Neural cell (in vitro differentiated cells): ENCODE results near the gene EEF1AKMT3. TPM values are rescaled to one million over a fixed set of nuclear protein-coding genes. Genes with fewer than 3 reads are reported as not detected.

ENCODE experiments used
- H2AFZ ChIP-seq: fragments of 200-600, 300-800 bp; sonication (generic), shearing (Covaris generic); 2 replicates; pipeline ENCODE4 v1.6.0; 2014; ENCODE audit warnings: low read depth, mild to moderate bottlenecking, antibody characterized with exemption, low read length, moderate library complexity
- H3F3A ChIP-seq: fragments of 200-600 bp; shearing (Covaris generic); 2 replicates; pipeline ENCODE4 v1.6.1; 2016; ENCODE audit warnings: mild to moderate bottlenecking, moderate library complexity, mixed read lengths, antibody characterized with exemption, low read length; ENCODE audit not compliant: insufficient read depth, poor library complexity, severe bottlenecking
- H3K27ac ChIP-seq: fragments of 200-600, 300-800 bp; sonication (generic), shearing (Covaris generic); 2 replicates; pipeline ENCODE4 v1.5.1; 2014; ENCODE audit warnings: mild to moderate bottlenecking, low read length, moderate library complexity
- H3K27me3 ChIP-seq: fragments of 300-800, 200-600 bp; sonication (generic), shearing (Covaris generic); 2 replicates; pipeline ENCODE4 v1.6.0; 2014; ENCODE audit warnings: mild to moderate bottlenecking, low read depth, low read length, moderate library complexity; ENCODE audit not compliant: insufficient read depth
- H3K36me3 ChIP-seq: fragments of 300-800, 200-600 bp; sonication (generic), shearing (Covaris generic); 2 replicates; pipeline ENCODE4 v1.5.1; 2014; ENCODE audit warnings: mild to moderate bottlenecking, antibody characterized with exemption, low read length, moderate library complexity; ENCODE audit not compliant: insufficient read depth
- H3K4me2 ChIP-seq: fragments of 300-800, 200-600 bp; sonication (generic), shearing (Covaris generic); 2 replicates; pipeline ENCODE4 v1.6.0; 2014; ENCODE audit warnings: mild to moderate bottlenecking, low read length
- H3K4me3 ChIP-seq: fragments of 300-800, 200-600 bp; sonication (generic), shearing (Covaris generic); 2 replicates; pipeline ENCODE4 v1.5.1; 2014; ENCODE audit warnings: mild to moderate bottlenecking, low read length, moderate library complexity
- H3K79me2 ChIP-seq: fragments of 200-600 bp; shearing (Covaris generic); replicated peaks from 2 replicates; pipeline ENCODE4 v1.6.0; 2014; ENCODE audit warnings: mild to moderate bottlenecking, low read length, moderate library complexity; ENCODE audit not compliant: insufficient read depth
- H3K9ac ChIP-seq: fragments of 300-800, 200-600 bp; sonication (generic), shearing (Covaris generic); 2 replicates; pipeline ENCODE4 v1.6.1; 2016; ENCODE audit warnings: mild to moderate bottlenecking, low read length, mixed read lengths
- H3K9me2 ChIP-seq: fragments of 200-600 bp; shearing (Covaris generic); 2 replicates; pipeline ENCODE4 v1.6.1; 2016; ENCODE audit warnings: mild to moderate bottlenecking, low read length, mixed read lengths; ENCODE audit not compliant: insufficient read depth
- H3K9me3 ChIP-seq: fragments of 200-600, 300-800 bp; sonication (generic), shearing (Covaris generic); 2 replicates; pipeline ENCODE4 v1.6.1; 2016; ENCODE audit warnings: mild to moderate bottlenecking, mixed run types, low read length, moderate library complexity, mixed read lengths
- H4K20me1 ChIP-seq: fragments of 200-600 bp; shearing (Covaris generic); 2 replicates; pipeline ENCODE4 v1.6.1; 2016; ENCODE audit warnings: mild to moderate bottlenecking, mixed run types; ENCODE audit not compliant: insufficient read depth
- EP300 ChIP-seq: fragments of 450-650 bp; conservative IDR thresholded peaks from 2 replicates; pipeline ENCODE4 v1.6.1; 2014; ENCODE audit warnings: antibody characterized with exemption, mild to moderate bottlenecking, moderate library complexity; ENCODE audit not compliant: poor library complexity, severe bottlenecking
- EZH2 ChIP-seq: fragments of 200-600, 300-800 bp; shearing (Covaris generic), sonication (generic); IDR thresholded peaks from 2 replicates; pipeline ENCODE4 v1.6.1; 2014; ENCODE audit warnings: antibody characterized with exemption, low read length, borderline replicate concordance, mild to moderate bottlenecking; ENCODE audit not compliant: insufficient read depth, poor library complexity, severe bottlenecking
- MXI1 ChIP-seq: fragments of 450-650 bp; conservative IDR thresholded peaks from 2 replicates; pipeline ENCODE4 v1.6.1; 2014; ENCODE audit warnings: antibody characterized with exemption, mild to moderate bottlenecking; ENCODE audit not compliant: poor library complexity, severe bottlenecking
- POLR2AphosphoS5 ChIP-seq: IDR thresholded peaks from 2 replicates; pipeline ENCODE4 v1.6.1; 2012
- RAD21 ChIP-seq: fragments of 450-650 bp; conservative IDR thresholded peaks from 2 replicates; pipeline ENCODE4 v1.6.1; 2014; ENCODE audit warnings: antibody characterized with exemption, mild to moderate bottlenecking, moderate library complexity
- SMC3 ChIP-seq: fragments of 450-650 bp; conservative IDR thresholded peaks from 2 replicates; pipeline ENCODE4 v1.6.1; 2014; ENCODE audit warnings: antibody characterized with exemption, mild to moderate bottlenecking, moderate library complexity; ENCODE audit not compliant: poor library complexity
- TAF1 ChIP-seq: IDR thresholded peaks from 2 replicates; pipeline ENCODE4 v1.6.1; 2012; ENCODE audit warnings: low read depth
- polyA plus RNA-seq: library from polyadenylated mRNA; depleted of rRNA; stranded (reverse); fragments of >200 nt; gene quantifications from 2 replicates; pipeline ENCODE4 v1.2.3, GENCODE V29; 2014
- TF ChIP-seq, protein P1 (sequence below): IDR thresholded peaks from 2 replicates; pipeline ENCODE4 v1.6.1; 2012; ENCODE audit warnings: borderline replicate concordance
- TF ChIP-seq, protein P2 (sequence below): fragments of 450-650 bp; IDR thresholded peaks from 2 replicates; pipeline ENCODE4 v1.5.1; 2014; ENCODE audit warnings: antibody characterized with exemption, mild to moderate bottlenecking, moderate library complexity; ENCODE audit not compliant: poor library complexity, severe bottlenecking

EEF1AKMT3 gene
- polyA plus RNA-seq, 1 donor from 2014 or later: 1.6 TPM

DNA sequence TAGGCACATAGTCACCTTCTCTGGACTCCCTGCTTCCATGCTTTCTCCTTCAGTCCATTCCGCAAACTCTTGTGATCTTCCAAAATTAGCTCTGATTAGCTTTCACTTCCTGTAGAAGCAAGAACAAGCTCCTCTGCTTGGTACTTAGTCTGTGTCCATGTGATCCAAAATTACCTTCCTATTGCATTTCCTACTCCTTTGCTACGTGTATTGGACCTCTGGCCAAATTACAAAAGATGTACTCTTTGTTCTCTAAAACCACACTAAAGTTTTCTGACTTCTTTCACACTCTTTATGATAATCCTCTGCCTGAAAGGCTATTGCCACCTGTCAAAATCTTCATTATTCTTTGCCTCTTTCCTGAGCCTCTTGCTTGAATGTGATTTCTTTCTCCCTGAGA is 9.4 kb downstream of the EEF1AKMT3 start:
- Histone ChIP-seq H3K9ac (no peak overlapping the region), H3K27me3 (no peaks in the 10 kb centered on the region), H3K27ac (no peak overlapping the region), H4K20me1 (no peaks in the 10 kb centered on the region), H2AFZ (no peak overlapping the region), H3K36me3 (no peaks in the 10 kb centered on the region), H3F3A (no peaks in the 10 kb centered on the region), H3K4me3 (no peak overlapping the region), H3K79me2 (peaks cover 10% of the 10 kb centered on the region), H3K9me2 (no peaks in the 10 kb centered on the region), H3K4me2 (no peak overlapping the region), H3K9me3 (no peaks in the 10 kb centered on the region)
- TF ChIP-seq TAF1 (no peak), SMC3 (no peak), EZH2 (no peak), POLR2AphosphoS5 (no peak), RAD21 (no peak)
- TF ChIP-seq, protein P1, sequence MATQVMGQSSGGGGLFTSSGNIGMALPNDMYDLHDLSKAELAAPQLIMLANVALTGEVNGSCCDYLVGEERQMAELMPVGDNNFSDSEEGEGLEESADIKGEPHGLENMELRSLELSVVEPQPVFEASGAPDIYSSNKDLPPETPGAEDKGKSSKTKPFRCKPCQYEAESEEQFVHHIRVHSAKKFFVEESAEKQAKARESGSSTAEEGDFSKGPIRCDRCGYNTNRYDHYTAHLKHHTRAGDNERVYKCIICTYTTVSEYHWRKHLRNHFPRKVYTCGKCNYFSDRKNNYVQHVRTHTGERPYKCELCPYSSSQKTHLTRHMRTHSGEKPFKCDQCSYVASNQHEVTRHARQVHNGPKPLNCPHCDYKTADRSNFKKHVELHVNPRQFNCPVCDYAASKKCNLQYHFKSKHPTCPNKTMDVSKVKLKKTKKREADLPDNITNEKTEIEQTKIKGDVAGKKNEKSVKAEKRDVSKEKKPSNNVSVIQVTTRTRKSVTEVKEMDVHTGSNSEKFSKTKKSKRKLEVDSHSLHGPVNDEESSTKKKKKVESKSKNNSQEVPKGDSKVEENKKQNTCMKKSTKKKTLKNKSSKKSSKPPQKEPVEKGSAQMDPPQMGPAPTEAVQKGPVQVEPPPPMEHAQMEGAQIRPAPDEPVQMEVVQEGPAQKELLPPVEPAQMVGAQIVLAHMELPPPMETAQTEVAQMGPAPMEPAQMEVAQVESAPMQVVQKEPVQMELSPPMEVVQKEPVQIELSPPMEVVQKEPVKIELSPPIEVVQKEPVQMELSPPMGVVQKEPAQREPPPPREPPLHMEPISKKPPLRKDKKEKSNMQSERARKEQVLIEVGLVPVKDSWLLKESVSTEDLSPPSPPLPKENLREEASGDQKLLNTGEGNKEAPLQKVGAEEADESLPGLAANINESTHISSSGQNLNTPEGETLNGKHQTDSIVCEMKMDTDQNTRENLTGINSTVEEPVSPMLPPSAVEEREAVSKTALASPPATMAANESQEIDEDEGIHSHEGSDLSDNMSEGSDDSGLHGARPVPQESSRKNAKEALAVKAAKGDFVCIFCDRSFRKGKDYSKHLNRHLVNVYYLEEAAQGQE: no peak

DNA sequence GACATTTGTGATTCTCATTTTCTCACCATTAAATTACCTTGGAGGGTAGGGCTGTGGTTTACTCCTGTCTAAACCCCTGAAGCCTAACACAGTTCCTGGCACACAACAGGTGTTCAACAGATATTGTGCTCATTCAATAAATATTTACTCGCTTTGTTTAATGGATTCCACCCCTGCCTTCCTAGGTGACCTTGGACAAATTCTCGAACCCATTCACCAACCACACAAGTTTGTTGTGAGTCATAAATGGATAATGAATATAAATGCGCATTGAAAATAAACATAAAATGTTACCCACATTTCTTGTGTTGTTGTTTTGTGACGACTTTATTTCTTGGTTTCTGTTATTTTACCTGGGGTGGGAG is 9.8 kb downstream of the EEF1AKMT3 start:
- TF ChIP-seq SMC3 (no peak), EZH2 (no peak), RAD21 (no peak), MXI1 (no peak), EP300 (no peak), TAF1 (no peak), POLR2AphosphoS5 (no peak)
- TF ChIP-seq, protein P1: no peak
- TF ChIP-seq, protein P2, sequence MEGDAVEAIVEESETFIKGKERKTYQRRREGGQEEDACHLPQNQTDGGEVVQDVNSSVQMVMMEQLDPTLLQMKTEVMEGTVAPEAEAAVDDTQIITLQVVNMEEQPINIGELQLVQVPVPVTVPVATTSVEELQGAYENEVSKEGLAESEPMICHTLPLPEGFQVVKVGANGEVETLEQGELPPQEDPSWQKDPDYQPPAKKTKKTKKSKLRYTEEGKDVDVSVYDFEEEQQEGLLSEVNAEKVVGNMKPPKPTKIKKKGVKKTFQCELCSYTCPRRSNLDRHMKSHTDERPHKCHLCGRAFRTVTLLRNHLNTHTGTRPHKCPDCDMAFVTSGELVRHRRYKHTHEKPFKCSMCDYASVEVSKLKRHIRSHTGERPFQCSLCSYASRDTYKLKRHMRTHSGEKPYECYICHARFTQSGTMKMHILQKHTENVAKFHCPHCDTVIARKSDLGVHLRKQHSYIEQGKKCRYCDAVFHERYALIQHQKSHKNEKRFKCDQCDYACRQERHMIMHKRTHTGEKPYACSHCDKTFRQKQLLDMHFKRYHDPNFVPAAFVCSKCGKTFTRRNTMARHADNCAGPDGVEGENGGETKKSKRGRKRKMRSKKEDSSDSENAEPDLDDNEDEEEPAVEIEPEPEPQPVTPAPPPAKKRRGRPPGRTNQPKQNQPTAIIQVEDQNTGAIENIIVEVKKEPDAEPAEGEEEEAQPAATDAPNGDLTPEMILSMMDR: no peak
- no peak overlapping the region for H2AFZ ChIP-seq

More for the DNA sequence above, 9.8 kb downstream of the EEF1AKMT3 start:
- Histone ChIP-seq H4K20me1 (no peaks in the 10 kb centered on the region), H3K36me3 (no peaks in the 10 kb centered on the region), H3K9me3 (no peaks in the 10 kb centered on the region), H3K27ac (no peak overlapping the region), H3K9me2 (no peaks in the 10 kb centered on the region), H3K27me3 (no peaks in the 10 kb centered on the region), H3K79me2 (peaks cover 10% of the 10 kb centered on the region), H3K9ac (no peak overlapping the region), H3F3A (no peaks in the 10 kb centered on the region), H3K4me2 (no peak overlapping the region), H3K4me3 (peak overlapping the region; percentile 80)
